ENCODE measurements around the gene CHAT.

GRCh38 chr10:49593564-49593875, 20.3 kb upstream of the CHAT start:
- TF ChIP-seq CTCF (conservative IDR thresholded peaks at IDR 0.05; ENCODE audit: low read length) (no peak), EZH2phosphoT487 (IDR thresholded peaks at IDR 0.05; ENCODE audit: borderline replicate concordance) (no peak)
